Medulla oblongata (tissue), 1 donor: ENCODE measurements around the gene ASPG.

ENCODE experiments used
- DNase-seq: peaks from one replicate; pipeline ENCODE4 v3.0.0-alpha.2; 2015; ENCODE audit errors: extremely low spot score

Gene ASPG

GRCh38 chr14:104135904-104136471 lies 50.5 kb downstream of the ASPG start:
- DNase-seq, result no peak

- no peak for DNase-seq
These were observed 51.2 kb downstream of the ASPG start for GRCh38 chr14:104136472-104137296.

DNA sequence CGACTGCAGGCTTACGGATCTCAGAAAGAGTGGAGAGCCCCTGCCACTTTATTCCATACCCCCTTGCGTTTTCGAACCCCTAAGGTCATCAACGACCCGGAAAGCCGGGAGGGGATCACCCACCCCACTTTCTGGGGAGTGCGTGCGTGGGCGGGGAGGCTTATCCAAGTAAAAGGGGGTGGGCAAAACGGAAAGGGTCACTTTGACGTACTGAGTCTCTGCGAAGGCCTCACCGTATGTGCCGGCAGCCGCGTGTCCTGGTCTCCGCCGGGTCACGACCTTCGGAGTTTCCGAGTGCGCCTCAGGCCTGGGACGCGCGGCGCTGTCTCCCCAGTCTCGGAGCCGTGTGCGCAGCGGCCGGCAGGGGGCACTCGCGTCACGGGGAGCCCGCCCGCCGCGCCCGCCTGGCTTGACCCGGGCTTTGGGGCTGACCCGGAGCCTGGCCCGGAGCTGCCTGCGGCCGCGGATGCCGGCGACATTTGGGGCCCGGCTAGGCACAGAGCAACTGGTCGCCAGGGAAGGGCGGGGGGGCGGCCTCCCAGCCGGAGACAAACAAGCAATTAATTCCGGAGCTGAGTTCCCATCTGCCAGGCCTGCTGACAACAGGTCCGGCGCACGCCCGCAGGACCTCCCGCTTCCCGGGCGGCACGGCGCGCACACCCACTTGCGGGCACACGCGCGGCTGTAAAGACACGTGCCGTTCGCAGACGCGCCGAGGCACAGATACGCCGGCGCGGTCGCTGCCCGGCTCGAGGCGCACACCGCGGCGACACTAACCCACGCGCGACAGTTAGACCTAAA lies 52.0 kb downstream of the ASPG start:
- DNase-seq, result peak; percentile 54

GRCh38 chr14:104138098-104138717 lies 52.7 kb downstream of the ASPG start, which contains the start of gene KIF26A:
TSS of gene KIF26A (plus strand) at chr14:104138587. CDS start at chr14:104138723, 136 bp downstream.
- no peak for DNase-seq

- DNase-seq, result no peak
These were observed 53.4 kb downstream of the ASPG start for GRCh38 chr14:104138718-104139459.

- no peak for DNase-seq
These were observed 54.1 kb downstream of the ASPG start for GRCh38 chr14:104139460-104140212.

DNA sequence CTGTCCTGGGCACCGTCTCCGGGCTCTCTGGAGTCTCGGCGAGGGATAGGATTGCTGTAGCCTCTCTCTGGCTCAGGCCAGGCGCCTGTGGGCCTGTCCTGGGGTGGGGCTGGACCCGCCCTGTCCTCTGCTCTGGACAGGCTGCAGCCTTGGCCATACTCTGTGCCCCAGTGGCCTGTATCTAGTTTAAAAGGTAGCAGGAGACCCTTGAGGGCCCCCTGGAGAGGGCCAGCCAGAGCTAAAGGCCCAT lies 54.6 kb downstream of the ASPG start:
- no peak for DNase-seq

DNA sequence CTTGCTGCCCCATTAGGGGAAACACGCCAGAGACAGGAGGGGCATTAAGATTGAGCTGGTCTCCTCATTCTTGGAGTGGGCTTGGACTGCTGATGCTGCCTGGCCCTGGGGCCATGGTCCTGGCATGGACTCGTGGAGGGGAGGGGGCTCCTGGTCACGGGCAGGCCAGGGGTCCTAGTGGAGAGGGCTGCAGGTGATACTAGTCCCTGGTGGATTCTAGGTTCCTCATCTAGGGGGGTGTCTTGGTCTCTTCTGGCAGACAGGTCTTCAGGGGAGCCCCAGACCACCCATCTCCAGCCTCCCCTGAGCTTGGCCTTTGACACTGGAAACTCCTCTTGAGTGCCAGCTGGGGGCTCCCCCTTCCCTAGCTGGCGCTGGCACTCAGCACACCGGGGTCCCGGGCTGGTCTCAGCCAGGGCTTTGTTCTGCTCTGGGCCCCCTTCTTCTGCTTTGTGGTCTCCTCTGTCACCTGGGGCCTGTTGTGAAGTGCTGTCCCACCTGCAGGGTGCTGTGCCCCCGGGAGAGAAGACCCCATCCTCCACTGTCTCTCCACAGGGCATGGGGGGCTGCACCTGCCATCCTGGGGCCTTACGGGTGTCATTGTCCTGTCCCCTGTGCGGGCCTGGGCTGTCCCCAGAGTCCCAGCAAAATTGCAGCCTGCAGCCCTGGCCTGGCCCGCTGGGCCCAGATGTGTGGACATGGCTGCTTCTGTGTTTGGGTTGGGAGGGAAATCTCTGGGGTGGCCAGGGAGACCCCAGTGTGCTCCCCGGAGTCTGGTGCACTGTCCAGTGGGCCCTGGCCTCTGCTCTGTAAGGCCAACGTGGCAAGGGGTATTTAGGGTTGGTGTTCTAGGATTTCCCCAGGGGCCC lies 55.2 kb downstream of the ASPG start:
- no peak for DNase-seq

DNA sequence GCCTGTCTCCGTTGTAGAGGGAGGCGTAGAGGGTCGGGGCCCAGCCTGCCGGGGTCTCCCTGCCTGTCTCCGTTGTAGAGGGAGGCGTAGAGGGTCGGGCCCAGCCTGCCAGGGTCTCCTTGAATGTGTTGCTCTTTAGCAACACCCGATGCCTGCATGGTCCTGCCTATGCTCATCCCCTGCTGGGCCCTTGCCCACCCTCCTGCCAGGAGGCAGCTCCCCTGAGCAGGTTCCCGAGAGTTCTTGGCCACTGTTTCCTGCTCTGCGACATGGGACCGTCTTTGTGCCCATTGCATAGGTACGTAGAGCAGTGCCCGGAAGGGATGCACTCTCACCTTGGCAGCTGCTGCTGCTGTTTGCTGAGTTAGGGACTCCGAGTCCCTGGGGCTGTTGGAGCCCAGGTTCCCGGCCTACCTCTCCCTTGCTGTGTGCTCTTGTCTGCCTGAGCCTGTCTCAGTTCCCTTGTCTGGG lies 56.2 kb downstream of the ASPG start:
- DNase-seq, result no peak

GRCh38 chr14:104142136-104142945 lies 56.8 kb downstream of the ASPG start:
- no peak for DNase-seq

- DNase-seq, result no peak
These were observed 57.5 kb downstream of the ASPG start for GRCh38 chr14:104142946-104143470.

DNA sequence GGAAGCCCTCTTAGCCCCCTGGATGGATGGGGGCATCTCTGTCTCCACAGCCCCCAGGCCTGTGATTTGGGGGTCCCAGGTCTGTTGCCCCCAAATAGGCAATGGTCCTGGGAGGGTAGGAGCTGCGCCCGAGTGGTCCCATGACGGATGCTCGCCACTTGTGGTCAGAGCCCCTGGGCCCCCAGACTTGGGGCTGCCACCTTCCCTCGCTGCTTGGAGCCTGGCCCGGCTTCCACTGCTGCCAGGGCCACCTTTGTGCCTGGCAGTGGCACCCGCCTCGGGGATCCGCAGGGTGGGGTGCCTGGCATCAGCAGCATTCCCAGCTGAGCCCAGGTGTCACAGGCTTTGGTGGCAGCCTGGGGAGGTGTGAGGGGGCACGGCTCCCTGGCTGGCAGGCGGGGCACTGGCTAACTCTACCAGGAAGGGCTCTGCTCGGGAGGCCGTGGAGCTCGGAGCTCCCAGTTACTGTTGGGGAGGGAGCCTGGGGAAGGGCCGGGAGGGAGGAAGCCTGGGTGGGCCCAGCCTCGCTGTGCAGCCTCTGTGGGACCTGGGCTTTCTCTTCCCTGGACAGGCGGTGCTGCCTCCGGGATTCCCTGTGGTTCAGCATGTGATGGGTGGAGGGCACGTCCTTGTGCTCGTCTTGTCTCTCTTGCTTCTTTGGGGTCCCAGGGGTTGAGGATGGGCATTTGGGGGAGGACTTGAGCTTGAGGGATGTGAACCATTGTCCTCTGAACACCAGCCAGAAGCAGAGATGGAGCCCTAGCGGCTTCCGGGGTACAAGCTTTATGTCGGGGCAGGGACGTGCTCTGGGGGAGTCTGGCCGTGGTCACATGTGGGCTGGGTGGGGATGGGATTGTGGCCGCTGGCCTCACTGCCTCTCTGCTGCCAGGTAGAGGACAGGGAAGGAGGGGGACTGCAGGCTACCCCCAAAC lies 58.3 kb downstream of the ASPG start:
- no peak for DNase-seq

DNA sequence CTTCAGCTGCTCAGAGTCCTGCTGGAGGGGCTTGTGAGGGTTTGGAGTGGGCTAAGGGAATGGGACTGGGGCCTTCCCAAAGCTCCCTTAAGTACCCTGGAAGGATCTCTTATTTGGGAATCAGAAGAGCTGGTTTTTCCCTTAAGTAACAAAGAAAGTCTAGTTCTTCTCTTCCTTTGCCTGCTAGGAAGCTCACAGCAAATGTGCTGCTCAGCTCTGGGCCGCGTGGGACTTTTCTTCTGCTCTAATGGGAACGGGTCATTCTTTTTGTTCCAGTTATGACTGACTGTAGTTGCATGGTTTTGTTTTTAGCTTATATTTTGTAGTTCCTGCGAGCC lies 58.9 kb downstream of the ASPG start:
- DNase-seq, result no peak

DNA sequence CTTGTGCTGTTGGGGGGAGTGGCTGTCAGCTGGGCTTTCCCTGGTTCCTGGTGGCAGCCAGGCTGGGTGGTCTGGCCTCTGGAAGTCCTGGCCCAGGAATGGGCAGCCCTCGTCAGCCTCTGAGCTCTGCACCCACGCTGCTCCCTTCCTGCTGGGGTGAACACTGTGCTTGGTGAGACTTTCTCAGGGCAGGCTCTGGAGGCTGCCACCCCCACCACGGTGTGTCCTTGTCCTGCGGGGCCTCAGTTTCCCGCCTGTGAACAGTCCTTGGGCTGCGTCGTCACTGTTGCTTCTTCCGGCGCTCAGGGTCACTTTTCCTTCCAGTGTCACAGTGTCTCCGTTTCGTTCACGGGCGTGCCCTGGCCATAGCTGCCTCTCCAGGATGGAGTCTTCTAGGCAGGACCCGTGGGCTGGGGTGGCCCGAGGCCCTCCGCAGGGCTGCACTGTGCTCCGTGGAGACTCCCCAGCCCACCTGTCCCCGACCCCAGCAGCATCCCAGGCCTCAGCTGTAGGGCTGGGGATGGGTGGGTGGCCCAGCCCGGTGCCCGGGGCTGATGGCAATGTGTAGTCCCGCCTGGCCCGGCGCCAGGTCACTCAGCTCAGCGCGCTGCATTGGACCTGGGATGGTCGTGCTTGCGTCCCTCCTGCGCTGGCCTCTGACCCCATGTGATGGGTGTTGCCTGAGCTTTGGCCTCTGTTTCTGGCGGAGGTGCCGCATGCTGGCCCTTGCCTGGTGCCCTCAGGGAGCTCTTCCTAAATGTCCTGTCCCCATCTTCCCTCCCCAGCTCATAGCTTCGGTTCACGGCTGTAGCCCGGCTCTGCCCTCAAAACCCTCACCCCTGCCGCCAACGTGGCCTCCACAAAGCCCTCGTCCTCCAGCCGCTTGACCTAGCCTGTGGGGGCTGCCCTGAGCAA lies 59.7 kb downstream of the ASPG start:
- DNase-seq, result no peak

- DNase-seq, result no peak
These were observed 60.5 kb downstream of the ASPG start for GRCh38 chr14:104145826-104146601.
